Measurements from ENCODE around the gene ABHD15.
"Not testable (repeated sequence)": the region's sequence is repeated elsewhere in the genome, so short reads cannot be mapped to it uniquely, and the experiment has no call there.

Gene ABHD15

DNA sequence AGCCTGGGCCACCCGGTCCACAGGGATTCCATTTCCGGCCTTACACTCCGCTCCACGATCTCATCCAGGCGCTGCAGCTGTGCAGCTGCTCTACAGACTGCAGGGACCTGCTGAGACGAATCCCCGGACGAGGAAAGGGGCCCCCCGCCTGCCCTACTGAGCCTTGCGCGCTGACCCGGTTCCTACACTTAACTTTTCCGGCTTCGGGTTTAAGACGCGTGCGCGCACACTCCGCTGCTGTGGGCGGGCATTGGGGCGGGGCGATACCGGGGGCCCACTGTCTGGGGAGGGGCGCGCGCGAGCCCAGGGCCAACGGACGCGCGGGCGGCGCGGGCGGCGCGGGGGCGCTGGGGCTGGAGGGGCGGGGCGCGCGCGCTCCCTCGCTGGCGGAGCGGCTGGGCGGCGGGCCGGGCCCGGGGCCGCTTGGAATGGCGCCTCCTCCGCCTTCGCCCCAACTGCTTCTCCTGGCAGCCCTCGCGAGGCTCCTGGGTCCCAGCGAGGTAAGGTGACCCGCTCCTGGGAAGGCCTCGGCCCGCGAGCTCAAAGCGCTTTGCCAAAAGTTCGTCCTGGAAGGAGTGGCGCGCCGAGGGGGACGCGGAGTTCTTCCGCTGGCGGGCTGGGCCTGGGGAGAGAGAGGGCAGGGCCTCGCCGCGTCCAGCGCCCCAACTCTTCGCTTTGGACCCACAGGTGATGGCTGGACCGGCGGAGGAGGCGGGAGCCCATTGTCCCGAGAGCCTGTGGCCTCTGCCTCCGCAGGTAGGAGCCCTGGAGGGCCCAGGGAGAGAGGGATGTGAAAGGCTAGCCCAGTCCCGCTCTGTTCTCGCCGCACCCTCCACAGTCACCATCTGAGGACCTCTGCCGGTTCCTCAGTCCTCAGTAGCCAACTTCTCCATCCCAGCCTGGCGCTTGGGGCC, 1.8 kb upstream of the ABHD15 start, which contains the start of gene TP53I13:
TSS of gene TP53I13 (plus strand) at position 371 of the 914 bp plus-strand sequence. CDS start at position 429, 58 bp downstream.
- peak; percentile 77 for DNase-seq (ENCODE audit: low read depth, low spot score)

DNA sequence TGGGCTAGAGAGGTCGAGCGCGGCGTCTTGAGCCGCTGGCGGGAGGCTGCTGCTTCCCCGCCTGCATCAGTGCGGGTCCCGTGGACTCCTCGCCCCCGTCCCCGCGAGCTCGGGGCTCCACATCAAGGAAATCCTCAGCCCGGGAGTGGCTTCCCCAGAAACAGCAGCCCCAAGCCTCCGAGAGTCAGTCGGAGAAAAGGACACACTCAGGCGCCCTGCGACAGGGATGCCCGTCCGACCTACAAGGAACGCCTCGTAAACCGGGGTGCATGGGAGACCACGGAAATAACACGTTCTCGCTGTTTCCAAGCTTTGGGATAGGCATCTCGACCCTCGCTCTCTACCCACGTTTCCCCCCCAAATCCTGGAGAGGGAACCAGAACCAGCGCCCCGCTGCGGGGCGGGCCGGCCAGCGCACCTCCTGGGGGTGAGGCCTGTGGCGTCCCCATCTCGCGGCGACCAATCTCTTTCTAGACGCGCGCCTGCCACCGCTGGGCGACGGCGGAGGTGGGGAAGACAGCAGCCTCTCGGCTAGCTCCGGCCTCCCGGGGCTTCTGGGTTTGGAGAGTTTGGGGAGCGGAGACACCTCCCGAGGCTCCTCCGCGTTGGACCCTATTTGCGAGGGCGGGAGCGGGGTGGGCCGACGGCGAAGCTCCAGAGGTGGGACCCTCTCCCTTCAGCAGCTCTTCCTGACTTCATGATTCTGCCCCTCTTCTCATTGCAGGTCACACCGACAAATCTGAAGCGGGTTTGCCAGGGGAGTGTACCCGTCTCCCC, 905 bp upstream of the ABHD15 start:
- DNase-seq (ENCODE audit: low read depth, low spot score) = peak; percentile 57

DNA sequence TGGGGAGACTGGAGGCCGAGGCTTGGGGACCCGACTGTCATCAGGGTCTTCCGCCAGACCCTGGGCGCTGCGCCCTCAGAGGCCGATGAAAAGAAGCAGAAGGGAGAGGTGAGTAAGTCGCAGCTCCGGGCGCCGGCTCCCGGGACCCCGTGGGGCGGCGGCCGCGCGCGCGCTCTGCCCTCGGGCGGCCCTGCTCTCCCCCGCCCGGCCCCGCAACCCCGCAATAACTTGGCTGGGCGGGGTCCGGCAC, 392 bp upstream of the ABHD15 start:
- no peak for DNase-seq (ENCODE audit: low read depth, low spot score)

DNA sequence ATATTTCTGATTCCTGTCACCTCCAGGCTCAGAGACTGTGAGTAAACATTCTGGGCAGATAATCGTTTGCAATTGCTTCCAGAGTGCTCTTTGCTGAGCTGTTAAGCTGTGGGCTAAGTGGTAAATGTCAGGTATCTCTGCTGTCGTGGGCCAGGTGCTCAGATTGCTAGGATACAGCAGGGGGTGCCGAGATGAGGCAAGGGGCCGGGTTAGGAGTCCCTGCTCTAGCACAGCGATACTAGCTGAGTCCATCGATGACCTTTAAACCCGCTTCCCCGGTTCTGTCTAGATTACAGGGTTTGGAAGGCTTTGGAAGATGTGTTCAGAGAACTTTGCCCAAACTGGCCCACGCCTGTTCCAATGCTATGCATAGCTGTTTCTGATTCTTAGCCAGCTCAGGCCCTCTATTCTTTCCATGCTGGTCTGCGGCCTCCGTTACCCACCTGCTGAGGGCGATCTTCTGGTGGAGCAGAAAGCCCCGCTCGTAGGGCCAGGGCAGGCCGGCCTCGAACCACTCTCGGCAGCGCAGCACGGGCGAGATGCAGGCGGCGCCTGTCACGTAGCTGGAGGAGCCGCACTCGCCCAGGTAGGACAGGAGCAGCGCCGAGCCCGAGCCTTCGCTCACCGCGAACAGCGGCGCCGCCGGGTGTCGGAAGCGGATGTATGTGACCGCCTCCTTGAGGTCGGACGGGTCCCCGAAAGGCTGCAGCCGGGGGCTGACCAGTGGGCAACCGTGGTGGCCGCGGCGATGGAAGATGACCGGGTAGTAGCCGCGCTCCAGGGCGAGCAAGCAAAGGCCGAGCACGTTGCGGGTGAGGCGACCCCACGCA, 979 bp downstream of the ABHD15 start:
- DNase-seq (ENCODE audit: low read depth, low spot score) = no peak

DNA sequence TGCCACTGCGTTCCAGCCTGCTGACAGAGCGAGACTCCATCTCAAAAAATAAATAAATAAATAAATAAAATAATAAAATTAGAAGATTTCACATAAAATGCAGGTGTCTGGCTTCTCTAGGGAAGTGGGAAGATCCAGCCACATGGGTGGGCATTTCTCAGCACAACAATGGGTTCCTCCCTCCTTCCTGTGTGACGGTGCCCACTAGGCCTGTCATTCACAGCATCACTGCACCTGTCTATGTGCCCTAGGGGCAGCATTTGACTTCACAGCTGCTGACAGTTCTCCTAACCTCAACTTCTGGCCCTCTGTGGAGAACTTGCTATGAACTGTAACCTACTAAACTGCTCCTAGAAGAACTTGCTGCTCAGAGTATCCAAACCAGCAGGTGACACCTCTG, 3.0 kb downstream of the ABHD15 start:
- DNase-seq (ENCODE audit: low read depth, low spot score) = no peak

DNA sequence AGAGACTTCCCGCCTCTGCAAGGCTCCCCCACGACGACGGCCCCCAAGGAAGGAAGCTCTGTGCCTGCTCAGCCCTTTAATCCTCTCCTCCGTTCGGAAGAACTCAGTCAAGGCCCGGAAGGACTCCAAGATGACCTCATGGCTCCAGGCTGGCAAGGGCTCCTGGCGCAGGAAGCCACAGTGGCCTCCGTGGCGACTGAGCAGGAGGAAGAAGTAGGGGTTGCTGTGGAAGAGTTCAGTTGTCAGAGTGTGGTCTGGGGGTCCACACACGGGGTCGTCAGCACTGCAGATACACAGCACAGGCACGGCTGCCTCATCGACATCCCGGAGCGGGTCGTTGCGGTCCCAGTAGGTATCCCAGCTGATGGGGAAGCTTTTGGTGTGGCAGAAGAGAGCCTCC, 4.2 kb downstream of the ABHD15 start:
- DNase-seq (ENCODE audit: low read depth, low spot score) = no peak

GRCh38 chr17:29561554-29562517, 5.0 kb downstream of the ABHD15 start:
- DNase-seq (ENCODE audit: low read depth, low spot score) = no peak

GRCh38 chr17:29560316-29560715, 6.5 kb downstream of the ABHD15 start:
- DNase-seq (ENCODE audit: low read depth, low spot score) = no peak

DNA sequence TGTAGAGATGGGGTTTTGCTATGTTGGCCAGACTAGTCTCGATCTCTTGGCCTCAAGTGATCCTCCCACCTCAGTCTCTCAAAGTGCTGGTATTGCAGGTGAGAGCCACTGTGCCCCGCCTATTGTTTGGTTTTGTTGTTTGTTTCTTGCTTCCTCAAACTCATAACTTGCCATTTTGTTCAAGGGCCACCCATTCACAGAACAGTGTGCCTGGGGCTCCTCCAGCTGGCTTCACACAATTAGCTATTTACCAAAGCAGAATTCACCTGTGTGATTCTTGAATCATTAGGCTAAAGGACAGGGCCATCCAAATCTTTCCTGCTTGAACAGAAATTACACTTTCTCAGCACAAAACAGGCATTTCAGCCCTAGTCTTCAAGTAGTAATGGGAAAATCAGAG, 7.2 kb downstream of the ABHD15 start:
- DNase-seq (ENCODE audit: low read depth, low spot score) = no peak

GRCh38 chr17:29558139-29558538, 8.7 kb downstream of the ABHD15 start:
- DNase-seq (ENCODE audit: low read depth, low spot score) = not testable (repeated sequence)

DNA sequence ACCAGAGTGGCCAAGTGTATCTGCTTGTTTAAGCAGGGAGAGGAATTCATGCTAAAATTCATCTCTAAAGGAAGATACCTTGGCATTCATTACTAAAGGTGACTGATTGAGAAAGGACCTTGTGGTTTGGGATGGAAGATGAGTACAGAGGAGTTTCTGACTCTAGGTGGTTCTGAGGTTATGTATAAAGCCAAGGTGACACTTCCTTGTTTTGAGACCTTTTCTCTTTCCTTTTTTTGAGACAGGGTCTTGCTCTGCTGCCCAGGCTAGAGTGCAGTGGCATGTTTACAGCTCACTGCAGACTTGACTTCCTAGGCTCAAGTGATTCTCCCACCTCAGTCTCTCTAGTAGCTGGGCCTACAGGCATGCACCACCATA, 9.1 kb downstream of the ABHD15 start:
- DNase-seq (ENCODE audit: low read depth, low spot score) = no peak

GRCh38 chr17:29557085-29557738, 9.6 kb downstream of the ABHD15 start:
- no peak for DNase-seq (ENCODE audit: low read depth, low spot score)

GRCh38 chr17:29555840-29556239, 11.0 kb downstream of the ABHD15 start:
- no peak for DNase-seq (ENCODE audit: low read depth, low spot score)

GRCh38 chr17:29549177-29549923, 17.5 kb downstream of the ABHD15 start:
- no peak for DNase-seq (ENCODE audit: low read depth, low spot score)

GRCh38 chr17:29546830-29547229, 20.0 kb downstream of the ABHD15 start:
- DNase-seq (ENCODE audit: low read depth, low spot score) = no peak

DNA sequence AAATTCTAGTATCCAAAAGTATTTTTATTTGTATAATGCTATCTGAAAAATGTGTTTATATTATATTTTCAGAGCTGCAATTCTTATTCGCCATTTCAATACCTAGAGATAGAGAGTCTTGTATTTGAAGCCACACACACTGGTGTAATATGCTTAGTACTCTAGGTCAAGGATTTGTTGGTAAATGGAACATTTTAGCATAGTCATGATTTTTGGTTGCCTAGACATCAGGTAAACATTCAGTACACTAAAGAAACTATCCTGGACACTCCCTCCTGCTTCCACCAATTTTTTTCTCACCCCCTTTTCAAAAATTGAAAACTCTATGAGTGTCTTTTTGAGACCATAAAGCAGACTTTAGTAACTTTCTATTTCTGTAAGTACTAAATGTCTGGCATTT, 20.8 kb downstream of the ABHD15 start:
- DNase-seq (ENCODE audit: low read depth, low spot score) = no peak

DNA sequence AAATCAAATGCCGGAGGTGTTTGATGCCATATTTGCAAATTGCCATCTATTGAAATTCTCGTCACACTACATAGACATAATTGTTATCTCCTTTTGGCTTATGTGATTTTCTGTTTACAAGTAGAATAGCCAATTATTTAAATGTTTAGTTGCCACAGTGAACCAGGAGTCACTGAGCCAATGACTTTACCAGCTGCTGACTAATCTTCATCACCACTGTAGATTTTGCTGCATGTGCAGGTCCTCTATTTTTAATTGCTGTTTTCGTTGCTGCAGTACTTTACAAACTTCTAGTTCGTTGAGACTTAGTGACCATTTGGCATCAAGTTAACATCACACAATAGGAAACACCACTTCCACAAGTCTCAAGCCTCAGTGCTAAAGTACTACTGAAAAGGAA, 22.8 kb downstream of the ABHD15 start:
- DNase-seq (ENCODE audit: low read depth, low spot score) = no peak

DNA sequence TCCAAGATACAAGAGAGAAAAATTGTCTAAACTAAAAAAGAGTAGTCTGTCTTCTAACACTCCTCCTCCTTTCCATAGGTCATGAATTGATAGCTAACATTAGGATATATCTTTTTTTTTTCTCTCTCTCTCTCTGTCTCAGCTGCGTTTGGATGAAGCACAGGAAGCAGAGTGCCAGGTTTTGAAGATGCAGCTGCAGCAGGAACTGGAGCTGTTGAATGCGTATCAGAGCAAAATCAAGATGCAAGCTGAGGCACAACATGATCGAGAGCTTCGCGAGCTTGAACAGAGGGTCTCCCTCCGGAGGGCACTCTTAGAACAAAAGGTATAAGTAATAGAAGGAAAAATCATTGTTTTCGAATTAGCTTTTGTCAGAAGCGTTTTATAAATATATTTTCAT, 32.9 kb downstream of the ABHD15 start:
- DNase-seq (ENCODE audit: low read depth, low spot score) = no peak

GRCh38 chr17:29526322-29526721, 40.5 kb downstream of the ABHD15 start:
- no peak for DNase-seq (ENCODE audit: low read depth, low spot score)

DNA sequence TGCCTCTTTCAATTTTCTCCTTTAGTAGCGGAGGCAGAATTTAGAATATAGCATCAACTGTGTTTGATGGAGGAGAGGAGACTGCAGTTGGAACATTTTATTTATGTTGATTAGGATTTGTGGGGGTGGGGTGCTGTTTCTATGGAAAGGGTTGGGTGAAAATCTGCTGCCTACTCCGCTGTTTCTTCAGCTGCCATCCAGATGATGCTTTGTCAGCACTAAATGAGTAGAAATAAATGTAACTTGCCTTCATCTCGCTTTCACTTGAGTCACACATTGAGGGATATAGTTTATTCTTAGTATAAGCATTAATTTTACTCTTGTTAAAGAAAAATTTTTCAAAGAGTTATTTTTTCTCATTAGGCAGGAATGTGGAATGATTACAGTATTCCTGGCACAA, 42.1 kb downstream of the ABHD15 start:
- DNase-seq (ENCODE audit: low read depth, low spot score) = no peak
